Stimulated activated CD8-positive, alpha-beta memory T cell treated with anti-CD3 and anti-CD28 coated beads, Interleukin-4, amount 100 ng/mL, for 4 hours (primary cell): Measurements from ENCODE around the gene TMEM182.

Experiments
- DNase-seq, 2 donors: peaks; one replicate each; pipeline ENCODE4 v3.0.0-alpha.2; 2020; ENCODE audit warnings: low read depth in 2 of 2, low spot score in 1 of 2

The TMEM182 gene

DNA sequence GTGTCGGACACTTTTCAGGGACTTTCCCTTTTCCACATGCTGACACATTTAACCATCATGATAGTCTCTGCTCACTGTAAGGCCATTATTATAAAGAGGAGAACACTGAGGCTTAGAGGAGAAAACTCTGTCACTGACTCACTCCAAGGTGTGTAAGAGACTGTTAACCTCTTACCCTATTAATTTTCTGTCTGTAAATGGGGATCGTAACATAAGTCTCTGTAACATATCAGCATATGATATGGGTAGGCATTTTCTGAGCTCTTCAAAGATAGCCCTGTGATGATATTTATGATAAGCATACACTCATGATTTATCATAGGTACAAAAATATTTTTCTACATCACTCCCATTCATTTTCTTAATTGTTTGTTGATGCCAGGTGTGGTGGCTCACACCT lies 36.4 kb downstream of the TMEM182 start:
- DNase-seq: no peak

- no peak for DNase-seq
Observed at GRCh38 chr2:102801098-102801718, 39.4 kb downstream of the TMEM182 start.

DNA sequence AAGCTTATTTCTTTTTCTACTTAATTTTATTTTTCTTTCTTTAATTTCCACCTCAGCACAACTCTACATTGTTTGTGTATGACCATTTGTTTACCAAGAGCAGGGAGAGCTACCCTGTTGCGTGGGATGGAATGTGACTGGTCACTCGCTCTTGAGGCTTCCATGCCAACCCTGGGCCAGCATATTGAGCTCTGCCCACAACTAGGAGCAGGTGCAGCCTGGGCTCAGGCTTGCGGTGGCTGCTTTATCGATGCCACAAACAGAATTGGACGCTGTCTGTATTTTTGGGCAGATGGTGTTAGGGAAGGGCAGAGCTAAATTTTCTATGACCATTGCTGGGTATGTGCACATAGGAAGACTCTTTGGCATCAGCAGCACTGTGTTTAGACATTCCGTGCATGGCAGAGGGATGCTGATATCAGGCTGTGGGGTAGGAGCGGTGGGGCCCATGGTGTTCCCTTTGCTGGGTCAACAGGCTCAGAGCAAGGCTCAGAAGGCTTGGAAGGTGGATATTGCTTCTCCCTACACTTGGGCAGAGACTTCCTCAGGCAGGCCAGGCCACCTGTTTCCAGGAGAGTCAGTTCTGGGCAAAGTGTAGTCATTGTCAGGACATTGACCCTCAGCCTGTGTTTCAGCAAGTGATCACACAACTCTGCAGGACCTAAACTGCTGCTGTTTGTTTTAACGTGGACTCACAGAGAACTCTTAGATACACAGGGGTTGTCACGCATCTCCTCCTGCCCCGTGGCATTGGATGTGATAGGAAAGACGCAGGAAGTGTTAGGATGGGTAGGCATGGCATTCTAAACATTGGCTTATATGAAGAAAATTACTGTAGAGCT lies 40.2 kb downstream of the TMEM182 start:
- DNase-seq: no peak

DNA sequence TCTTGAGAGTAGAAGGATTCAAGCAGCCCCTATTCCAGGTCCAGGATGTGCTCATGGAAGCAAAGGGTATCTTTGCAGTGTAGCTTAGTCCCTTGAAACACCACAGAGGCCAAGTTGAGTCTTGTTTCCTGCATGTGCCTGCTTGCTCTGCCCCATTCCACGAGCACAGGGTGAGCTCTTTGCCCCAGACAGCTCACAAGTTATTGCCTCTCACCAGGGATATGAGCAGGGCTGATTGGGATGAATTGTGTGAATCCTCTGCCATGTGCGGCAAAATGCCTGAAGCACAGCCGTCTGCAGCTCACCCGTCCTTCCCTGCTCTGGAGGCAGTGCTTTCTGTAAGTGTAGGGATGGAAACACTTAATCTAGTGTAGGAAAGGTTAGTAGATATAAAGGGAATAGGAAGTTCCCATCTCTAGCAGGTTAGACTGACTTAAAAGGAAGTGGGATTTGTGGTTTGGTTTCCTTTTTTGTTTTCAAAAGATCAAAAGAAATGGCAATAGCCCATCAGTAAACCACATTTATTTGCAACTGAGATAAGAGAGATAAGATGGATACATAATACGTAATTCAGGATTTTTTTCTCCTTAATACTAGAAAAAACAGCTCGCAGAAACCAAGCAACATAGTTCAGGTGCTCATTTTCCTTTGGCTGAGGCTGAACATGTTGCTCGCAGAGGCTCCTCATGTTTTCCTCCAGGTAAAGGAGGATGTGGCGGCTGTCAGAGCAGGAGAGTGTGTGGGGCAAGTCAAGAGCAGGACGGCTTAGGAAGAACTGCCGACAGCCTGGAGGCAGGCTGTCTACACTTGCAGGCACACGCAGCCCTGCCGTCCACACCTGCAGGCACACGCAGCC lies 41.4 kb downstream of the TMEM182 start:
- DNase-seq: no peak

DNA sequence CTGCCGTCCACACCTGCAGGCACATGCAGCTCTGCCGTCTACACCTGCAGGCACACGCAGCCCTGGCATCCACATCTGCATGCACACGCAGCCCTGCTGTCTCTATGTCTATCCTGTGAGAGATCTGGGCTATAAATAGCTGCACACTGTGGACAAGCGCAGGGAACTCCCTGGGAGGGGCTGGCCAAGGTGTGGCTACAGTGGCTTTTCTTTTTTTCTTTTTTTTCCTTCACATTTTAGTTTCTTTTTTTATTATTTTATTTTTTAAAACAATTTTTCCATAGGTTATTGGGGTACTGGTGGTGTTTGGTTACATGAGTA lies 42.0 kb downstream of the TMEM182 start:
- DNase-seq: no peak

- no peak for DNase-seq
Observed at GRCh38 chr2:102806250-102806837, 44.5 kb downstream of the TMEM182 start.

DNA sequence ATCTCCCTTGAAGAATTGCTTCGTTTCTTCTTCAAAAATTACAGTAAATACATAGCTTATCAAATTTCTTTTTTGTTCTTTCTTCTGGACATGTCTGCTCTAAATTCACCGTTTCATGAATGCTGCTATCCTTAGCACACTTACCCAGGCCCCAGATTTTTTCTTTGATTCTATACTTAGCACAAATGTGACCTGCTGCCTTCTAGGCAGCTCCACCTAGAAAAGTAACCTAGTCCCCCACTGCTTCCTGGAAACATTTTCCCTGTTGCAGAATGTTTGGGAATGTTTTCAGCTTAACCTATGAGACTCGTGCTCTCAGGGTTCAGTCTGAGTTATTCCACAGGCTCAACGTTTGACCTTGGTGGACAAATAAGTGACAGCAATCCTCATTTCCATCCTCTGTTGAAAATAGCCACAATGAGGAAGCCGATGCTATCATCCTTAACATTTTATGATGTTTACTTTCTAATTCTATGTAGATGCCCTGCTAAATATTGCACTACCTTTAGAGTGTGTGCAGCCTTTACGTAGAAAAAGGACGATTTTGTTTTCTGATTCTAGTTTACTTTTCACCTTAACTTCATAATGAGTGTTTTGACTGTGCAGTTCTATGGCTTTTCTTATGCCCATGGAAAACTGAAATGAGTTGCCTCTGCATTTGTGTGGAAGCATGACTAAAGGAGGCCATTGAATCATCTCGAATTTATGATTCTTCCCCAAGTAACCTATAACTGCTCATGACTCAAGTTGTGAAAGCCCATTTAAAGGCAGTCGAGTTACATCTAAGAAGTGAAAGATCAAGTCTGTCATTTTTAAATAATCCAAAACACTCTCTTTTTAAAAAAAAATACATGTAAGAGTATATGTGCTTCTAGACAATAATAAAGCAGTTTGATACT lies 47.7 kb downstream of the TMEM182 start:
- no peak for DNase-seq

DNA sequence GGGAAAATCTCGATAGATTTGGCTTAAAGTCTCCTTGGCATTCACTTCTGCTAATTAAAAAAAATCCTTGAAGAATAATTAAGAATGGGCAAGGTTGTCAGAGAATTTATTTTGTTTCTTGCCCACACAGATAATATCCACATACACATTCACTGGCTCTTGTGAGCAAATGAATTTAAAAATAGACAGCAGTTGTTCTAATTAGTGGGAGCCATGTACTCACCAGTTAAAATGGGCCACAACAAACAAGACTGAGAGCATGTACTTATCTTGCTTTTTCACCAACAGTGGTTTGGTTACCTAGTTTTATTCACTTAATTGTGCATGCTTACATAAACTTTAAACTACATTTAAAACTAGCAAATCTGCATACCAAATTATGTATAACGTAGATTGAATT lies 53.5 kb downstream of the TMEM182 start:
- DNase-seq: no peak

- no peak for DNase-seq
Observed at GRCh38 chr2:102826904-102827303, 65.1 kb downstream of the TMEM182 start.

- no peak for DNase-seq
Observed at GRCh38 chr2:102832789-102833188, 71.0 kb downstream of the TMEM182 start.

DNA sequence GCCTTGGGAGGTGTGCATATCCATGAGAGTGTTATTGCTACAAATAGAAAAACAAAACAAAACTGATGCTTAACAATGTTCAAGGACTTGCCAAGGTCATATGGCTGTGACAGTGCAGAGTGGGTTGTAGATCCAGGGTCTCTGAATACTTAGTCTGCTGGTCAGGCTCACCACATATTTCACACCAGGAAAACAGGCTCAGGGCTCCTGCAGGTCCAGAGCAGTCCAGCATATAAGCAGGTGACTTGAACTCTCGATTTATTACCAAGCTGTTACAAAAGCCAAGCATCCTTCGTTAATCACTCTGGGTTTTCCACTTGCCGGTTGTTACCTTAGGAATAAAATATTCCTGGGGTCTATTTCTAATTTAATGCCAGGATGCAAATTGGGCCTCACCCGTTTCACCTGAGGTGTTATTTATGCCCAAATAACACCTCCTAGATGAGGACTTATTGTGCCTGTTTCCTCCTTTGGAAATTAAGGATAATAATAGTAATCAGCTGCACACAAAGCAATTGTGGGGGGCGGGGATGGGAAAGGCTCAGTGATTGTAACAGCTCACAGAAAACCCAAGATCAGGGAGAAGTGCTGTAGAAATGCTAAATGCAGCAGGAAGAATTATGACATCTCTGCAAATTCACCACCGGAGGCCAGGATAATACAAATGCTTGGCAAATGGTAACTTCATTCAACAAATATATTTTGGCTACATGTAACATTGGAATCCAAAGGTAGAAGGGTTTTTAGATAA lies 72.9 kb downstream of the TMEM182 start:
- DNase-seq: no peak

DNA sequence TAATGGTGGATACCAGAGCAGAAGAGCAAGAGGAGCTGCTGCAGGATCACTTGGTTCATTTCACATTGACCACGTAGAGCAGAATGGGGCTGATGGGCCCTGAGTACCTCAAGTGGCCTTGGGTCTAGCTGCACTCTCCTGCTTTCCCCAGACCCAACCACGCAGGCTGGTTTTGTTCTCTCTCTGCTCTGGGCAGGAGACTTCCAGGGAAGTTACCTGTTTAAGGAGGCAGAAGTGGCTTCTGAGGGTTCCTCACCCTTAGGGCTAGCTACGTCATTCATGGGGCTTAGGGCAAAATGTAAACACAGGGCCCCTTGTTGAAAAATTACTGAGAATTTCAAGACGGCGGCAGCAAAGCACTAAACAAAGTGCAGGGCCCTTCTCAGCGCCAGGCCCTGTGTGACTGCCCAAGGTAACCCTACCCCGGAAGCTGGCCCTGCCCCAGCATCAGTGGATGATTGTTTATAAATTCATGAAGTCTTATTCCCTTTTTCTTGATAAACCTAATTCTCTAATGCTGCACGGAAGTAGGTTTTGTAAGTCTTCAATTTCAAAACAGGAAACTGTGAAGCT lies 75.9 kb downstream of the TMEM182 start:
- no peak for DNase-seq

DNA sequence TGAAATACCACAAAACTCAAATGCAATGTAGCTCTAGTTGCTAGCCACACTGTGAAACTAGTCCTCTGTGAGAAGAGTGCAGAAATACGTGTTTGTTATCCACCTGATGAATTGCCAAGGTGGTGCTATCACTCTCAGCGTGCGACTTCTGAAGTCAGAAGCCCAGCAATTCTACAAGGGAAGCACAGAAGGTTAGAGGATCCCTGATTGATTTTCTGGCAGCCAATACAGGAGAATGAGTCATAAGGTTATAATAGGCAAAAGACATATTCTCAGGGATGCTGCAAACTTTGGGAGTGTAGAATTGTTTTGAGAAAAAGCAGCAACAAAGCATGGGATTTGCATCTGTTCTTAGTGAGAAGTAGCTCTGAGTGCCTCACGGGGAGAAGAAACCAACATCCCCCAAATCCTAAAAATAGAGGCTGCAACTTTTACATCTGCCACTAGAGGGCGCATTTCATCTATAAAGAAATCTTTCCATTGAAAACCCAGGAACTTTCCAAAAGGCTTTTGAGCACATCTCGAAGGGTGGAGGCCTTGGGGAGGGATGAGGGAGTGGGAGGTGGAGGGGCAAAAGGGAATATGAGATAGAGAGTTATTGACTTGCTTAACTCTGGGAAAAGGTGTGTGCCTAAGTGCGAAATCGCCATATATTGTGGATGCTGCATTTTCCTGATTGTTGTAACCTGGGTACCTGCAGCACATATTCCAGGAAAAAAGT lies 78.0 kb downstream of the TMEM182 start:
- no peak for DNase-seq

GRCh38 chr2:102841107-102841840 lies 79.4 kb downstream of the TMEM182 start:
- no peak for DNase-seq

GRCh38 chr2:102843764-102844443 lies 82.1 kb downstream of the TMEM182 start:
- no peak for DNase-seq

DNA sequence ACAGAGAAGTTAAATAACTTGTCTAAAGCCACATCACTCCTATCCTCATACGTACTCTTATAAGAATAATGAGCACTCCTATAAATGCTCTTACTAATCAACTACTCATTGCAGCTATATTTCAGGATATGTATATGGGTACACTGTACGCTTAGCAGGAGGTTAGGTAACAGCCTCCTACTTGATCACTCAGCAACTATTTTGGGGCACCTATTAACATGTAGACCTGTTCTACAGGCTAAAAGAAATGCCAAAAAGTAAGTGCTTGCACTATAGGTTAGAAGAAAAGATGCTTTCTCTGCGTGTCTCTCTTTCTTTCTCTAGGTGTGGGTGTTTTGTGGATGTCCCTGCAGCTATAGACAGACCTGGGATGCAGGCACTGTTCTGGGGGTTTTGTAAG lies 83.1 kb downstream of the TMEM182 start:
- DNase-seq: no peak

GRCh38 chr2:102848366-102848839 lies 86.6 kb downstream of the TMEM182 start:
- no peak for DNase-seq
